Adrenal gland (tissue), 5 donors: Measurements from ENCODE around the gene DSTN.

Experiments used
- CTCF ChIP-seq, 6 experiments: fragments of 450-650 bp in 4 of 6; fragments of 200-600 bp in 2 of 6; sonication (generic) in 1 of 6; IDR thresholded peaks; 1 replicate in 5 of 6; 2 replicates in 1 of 6; pipeline versions ENCODE4 v1.5.1 to v1.8.0; 2016 to 2021; ENCODE audit warnings: antibody characterized with exemption in 6 of 6, mild to moderate bottlenecking in 2 of 6, moderate library complexity in 1 of 6
- POLR2A ChIP-seq, 2 donors: fragments of 450-650 bp; IDR thresholded peaks; one replicate each; pipeline ENCODE4 v1.6.1; 2017; ENCODE audit warnings: antibody characterized with exemption in 2 of 2, mild to moderate bottlenecking in 2 of 2, moderate library complexity in 1 of 2
- donor health status: DM: no; HTN: no; CAD: no.

GRCh38 chr20:17568972-17569521 lies 828 bp upstream of the DSTN start:
- no peak for TF ChIP-seq CTCF (IDR thresholded peaks at IDR 0.05)
- TF ChIP-seq POLR2A (IDR thresholded peaks at IDR 0.05) = peak in 1 of 2 donors; percentile 86
